K562 (cell line): ENCODE data around the gene IZUMO4. TPM values are rescaled to one million over a fixed set of nuclear protein-coding genes. Genes with fewer than 3 reads are reported as not detected.

Experiments
- AFF1 ChIP-seq, 2 experiments: fragments of 450-650 bp; IDR thresholded peaks; 2 replicates each; pipeline ENCODE4 v1.6.1; 2018; ENCODE audit warnings: mild to moderate bottlenecking in 2 of 2, low read depth in 1 of 2; ENCODE audit not compliant: partially characterized antibody in 2 of 2
- ATF4 ChIP-seq: fragments of 450-650 bp; formaldehyde crosslinking; IDR thresholded peaks from 2 replicates; pipeline ENCODE4 v1.4.0; 2022; ENCODE audit warnings: mild to moderate bottlenecking, moderate library complexity
- BCOR ChIP-seq: fragments of 450-650 bp; IDR thresholded peaks from 2 replicates; pipeline ENCODE4 v1.6.1; 2016
- C11orf30 ChIP-seq: fragments of 450-650 bp; IDR thresholded peaks from 2 replicates; pipeline ENCODE4 v1.6.1; 2016; ENCODE audit warnings: low read depth, mild to moderate bottlenecking
- CBFA2T2 ChIP-seq: fragments of 450-650 bp; conservative IDR thresholded peaks from 2 replicates; pipeline ENCODE4 v1.6.1; 2017; ENCODE audit warnings: mild to moderate bottlenecking
- CTCF ChIP-seq, 3 experiments: IDR thresholded peaks in 2 of 3; conservative IDR thresholded peaks in 1 of 3; 2 replicates each; pipeline ENCODE4 v1.5.1; 2011 to 2012; ENCODE audit warnings: low read length in 3 of 3, mild to moderate bottlenecking in 3 of 3, control low read depth in 2 of 3, improper control_type of control experiment in 1 of 3, inconsistent platforms in 1 of 3, low read depth in 1 of 3, mixed read lengths in 1 of 3, moderate library complexity in 1 of 3; ENCODE audit not compliant: insufficient read depth in 2 of 3
- EGR1 ChIP-seq: fragments of 450-650 bp; conservative IDR thresholded peaks from 2 replicates; pipeline ENCODE4 v1.6.1; 2017; ENCODE audit warnings: mild to moderate bottlenecking
- FOXA1 ChIP-seq: fragments of 450-650 bp; IDR thresholded peaks from 2 replicates; pipeline ENCODE4 v1.6.1; 2016; ENCODE audit warnings: mild to moderate bottlenecking, borderline replicate concordance
- GABPB2 ChIP-seq: fragments of 250-450 bp; sonication (Bioruptor Pico); conservative IDR thresholded peaks from 2 replicates; pipeline ENCODE4 v1.5.1; 2021; ENCODE audit warnings: mild to moderate bottlenecking
- HDAC3 ChIP-seq: fragments of 450-650 bp; IDR thresholded peaks from 2 replicates; pipeline ENCODE4 v1.6.1; 2018; ENCODE audit warnings: borderline replicate concordance, mild to moderate bottlenecking, moderate library complexity; ENCODE audit not compliant: partially characterized antibody
- ILK ChIP-seq: fragments of 450-650 bp; IDR thresholded peaks from 2 replicates; pipeline ENCODE4 v1.6.1; 2016; ENCODE audit warnings: missing genetic modification characterization, low read depth, mild to moderate bottlenecking, missing compliant biosample characterization, moderate library complexity, borderline replicate concordance
- IRF1 ChIP-seq: sonication (generic); formaldehyde crosslinking; IDR thresholded peaks from 2 replicates; pipeline ENCODE4 v1.8.0; 2022; ENCODE audit warnings: missing genetic modification reagents, mild to moderate bottlenecking, borderline replicate concordance
- RFX1 ChIP-seq: fragments of 450-650 bp; IDR thresholded peaks from 2 replicates; pipeline ENCODE4 v1.6.1; 2016; ENCODE audit warnings: mild to moderate bottlenecking, moderate library complexity
- SLC30A9 ChIP-seq: fragments of 250-450 bp; sonication (Bioruptor Pico); IDR thresholded peaks from 2 replicates; pipeline ENCODE4 v1.8.0; 2022; ENCODE audit warnings: mild to moderate bottlenecking, moderate library complexity
- ZBED1 ChIP-seq: IDR thresholded peaks from 2 replicates; pipeline ENCODE4 v1.6.1; 2014
- ZBTB5 ChIP-seq: fragments of 450-650 bp; IDR thresholded peaks from 2 replicates; pipeline ENCODE4 v1.6.1; 2017; ENCODE audit warnings: antibody characterized with exemption
- ZNF134 ChIP-seq: fragments of 250-450 bp; sonication (Bioruptor Pico); conservative IDR thresholded peaks from 2 replicates; pipeline ENCODE4 v1.4.0; 2020
- polyA plus RNA-seq, 8 experiments: library from polyadenylated mRNA; depleted of rRNA in 4 of 8; stranded (reverse) in 5 of 8; unstranded in 3 of 8; fragments of >200 nt; fragmentation: Nextera tagmentation in 2 of 8; fragmentation: Illumina TruSeq in 1 of 8; extraction: Ambion mirVana in 2 of 8; extraction: Trizol in 1 of 8; gene quantifications; 2 replicates each; pipeline versions ENCODE4 v1.2.1 to v1.2.3, GENCODE V29; 2011 to 2014; ENCODE audit warnings: inconsistent platforms in 1 of 8, missing spikeins in 1 of 8
- total RNA-seq, 7 experiments: library from RNA; depleted of rRNA in 6 of 7; stranded (reverse); fragments of >200 nt in 6 of 7; fragmentation: Illumina TruSeq in 2 of 7; extraction: Trizol in 2 of 7; gene quantifications; 2 replicates each; pipeline versions ENCODE4 v1.2.1 to v1.2.3, GENCODE V29; 2011 to 2021; ENCODE audit warnings: low replicate concordance in 1 of 7

IZUMO4 gene
- total and polyA plus RNA-seq, 9 of the 15 experiments (the other 6 are each of a cell fraction or from before 2014, with no cell fraction given): 0.07 to 3.9 (median 1.2) TPM

- TF ChIP-seq IRF1 (CRISPR knock-in tag) (no peak), GABPB2 (CRISPR knock-in tag) (no peak), AFF1 (IDR thresholded peaks at IDR 0.05; ENCODE audit: low read depth in 1 of 2, partially characterized antibody in 2 of 2) (peak in 1 of 2 experiments; percentile 71), C11orf30 (no peak), ZBED1 (no peak), SLC30A9 (no peak), HDAC3 (no peak), BCOR (peak; percentile 49; the same call in 1 of the 2 replicates), CBFA2T2 (no peak), EGR1 (no peak), RFX1 (no peak), ZNF134 (CRISPR knock-in tag) (no peak), ILK (tag) (no peak), FOXA1 (no peak), CTCF (IDR thresholded peaks at IDR 0.05 in 2 of 3, conservative IDR thresholded peaks at IDR 0.05 in 1 of 3; ENCODE audit: insufficient read depth in 2 of 3, low read depth in 1 of 3, low read length in 3 of 3) (no peak), ATF4 (0 out of 2 replicates have a peak, but pooled peaks have one; percentile 6), ZBTB5 (no peak)
Observed at GRCh38 chr19:2055931-2056836, 40.5 kb upstream of the IZUMO4 start (continued).
